ENCODE measurements around the gene KCNS3.

KCNS3 gene

DNA sequence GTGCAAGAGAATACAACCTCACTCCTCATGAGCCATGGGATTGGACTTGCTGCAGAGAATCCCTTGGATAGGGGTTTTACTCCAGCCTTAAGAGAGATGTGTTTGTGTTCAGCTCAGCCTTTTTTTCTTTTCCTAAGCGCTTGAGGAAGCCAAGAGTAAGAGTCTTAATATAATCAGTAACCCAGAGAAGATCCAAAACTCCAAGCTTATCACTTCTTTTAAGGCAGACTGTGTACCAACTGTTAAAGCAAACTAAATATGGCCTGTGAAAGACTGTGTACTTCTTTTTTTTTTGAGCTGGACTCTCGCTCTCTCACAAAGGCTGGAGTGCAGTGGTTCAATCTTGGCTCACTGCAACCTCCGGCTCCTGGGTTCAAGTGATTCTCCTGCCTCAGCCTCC lies 31.8 kb upstream of the KCNS3 start:
- no peak overlapping the region for H3K4me3 ChIP-seq (ENCODE audit: low read depth, low read length)
- TF ChIP-seq, protein P1, sequence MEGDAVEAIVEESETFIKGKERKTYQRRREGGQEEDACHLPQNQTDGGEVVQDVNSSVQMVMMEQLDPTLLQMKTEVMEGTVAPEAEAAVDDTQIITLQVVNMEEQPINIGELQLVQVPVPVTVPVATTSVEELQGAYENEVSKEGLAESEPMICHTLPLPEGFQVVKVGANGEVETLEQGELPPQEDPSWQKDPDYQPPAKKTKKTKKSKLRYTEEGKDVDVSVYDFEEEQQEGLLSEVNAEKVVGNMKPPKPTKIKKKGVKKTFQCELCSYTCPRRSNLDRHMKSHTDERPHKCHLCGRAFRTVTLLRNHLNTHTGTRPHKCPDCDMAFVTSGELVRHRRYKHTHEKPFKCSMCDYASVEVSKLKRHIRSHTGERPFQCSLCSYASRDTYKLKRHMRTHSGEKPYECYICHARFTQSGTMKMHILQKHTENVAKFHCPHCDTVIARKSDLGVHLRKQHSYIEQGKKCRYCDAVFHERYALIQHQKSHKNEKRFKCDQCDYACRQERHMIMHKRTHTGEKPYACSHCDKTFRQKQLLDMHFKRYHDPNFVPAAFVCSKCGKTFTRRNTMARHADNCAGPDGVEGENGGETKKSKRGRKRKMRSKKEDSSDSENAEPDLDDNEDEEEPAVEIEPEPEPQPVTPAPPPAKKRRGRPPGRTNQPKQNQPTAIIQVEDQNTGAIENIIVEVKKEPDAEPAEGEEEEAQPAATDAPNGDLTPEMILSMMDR (IDR thresholded peaks at IDR 0.05; ENCODE audit: borderline replicate concordance, insufficient read depth, low read depth, low read length): no peak

DNA sequence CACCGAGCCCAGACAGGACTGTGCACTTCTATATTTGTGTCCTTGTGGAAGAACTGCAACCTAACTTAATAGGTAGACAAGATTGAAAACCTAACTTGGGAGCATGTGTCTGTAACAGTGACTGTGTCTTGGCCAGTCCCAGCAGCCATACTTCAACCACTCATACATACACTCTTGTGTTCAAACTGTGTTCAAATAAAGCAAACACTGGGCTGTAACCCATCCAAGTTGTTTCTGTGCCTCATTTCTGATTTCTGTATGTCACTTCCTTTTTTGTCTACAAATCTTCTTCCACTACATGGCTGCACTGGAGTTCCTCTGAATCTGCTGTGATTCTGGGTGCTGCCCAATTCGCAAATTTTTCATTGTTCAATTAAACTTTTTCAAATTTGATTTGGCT lies 31.2 kb upstream of the KCNS3 start:
- TF ChIP-seq, protein P1 (IDR thresholded peaks at IDR 0.05; ENCODE audit: borderline replicate concordance, insufficient read depth, low read depth, low read length): no peak
- no peak overlapping the region for H3K4me3 ChIP-seq (ENCODE audit: low read depth, low read length)

DNA sequence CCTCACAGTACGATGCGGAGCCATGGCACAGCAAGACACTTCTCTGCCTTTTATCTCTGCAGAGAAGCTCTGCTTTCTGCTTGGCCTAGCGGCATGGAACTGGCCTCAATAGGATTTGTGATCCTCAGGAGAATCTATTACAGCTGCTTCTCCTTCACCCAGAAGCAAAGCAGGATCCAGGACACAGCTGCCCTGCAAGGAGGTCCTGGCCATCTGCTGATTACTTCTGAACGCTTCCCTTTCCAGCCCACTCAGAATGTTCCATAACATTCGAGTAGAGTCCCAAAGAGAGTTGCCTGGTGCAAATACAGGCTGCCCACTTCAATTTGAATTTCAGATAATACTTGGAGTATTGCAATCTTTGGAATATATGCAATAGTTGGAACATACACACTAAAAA lies 29.2 kb upstream of the KCNS3 start:
- TF ChIP-seq, protein P1 (IDR thresholded peaks at IDR 0.05; ENCODE audit: borderline replicate concordance, insufficient read depth, low read depth, low read length): no peak
- H3K4me3 ChIP-seq (ENCODE audit: low read depth, low read length): no peak overlapping the region

DNA sequence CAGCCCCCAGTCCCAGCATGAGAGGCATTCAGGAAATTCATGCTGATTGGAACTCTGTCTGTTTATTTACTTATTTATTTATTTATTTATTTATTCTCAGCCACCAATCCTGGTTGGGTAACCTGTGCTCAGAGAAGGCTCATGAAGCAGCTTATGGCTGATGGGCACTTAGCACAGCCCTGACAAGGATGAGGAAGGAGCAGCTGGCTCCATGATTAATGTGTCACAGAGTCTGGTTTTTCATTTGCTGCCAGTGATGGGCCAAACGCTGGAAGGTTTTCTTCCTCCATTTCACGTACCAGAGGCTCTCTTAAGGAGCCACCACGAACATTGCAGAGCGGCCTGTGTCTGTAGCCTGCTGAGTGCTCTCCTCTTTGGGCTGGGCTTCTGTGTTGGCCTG lies 28.3 kb upstream of the KCNS3 start:
- H3K4me3 ChIP-seq (ENCODE audit: low read depth, low read length): no peak overlapping the region
- TF ChIP-seq, protein P1 (IDR thresholded peaks at IDR 0.05; ENCODE audit: borderline replicate concordance, insufficient read depth, low read depth, low read length): no peak

DNA sequence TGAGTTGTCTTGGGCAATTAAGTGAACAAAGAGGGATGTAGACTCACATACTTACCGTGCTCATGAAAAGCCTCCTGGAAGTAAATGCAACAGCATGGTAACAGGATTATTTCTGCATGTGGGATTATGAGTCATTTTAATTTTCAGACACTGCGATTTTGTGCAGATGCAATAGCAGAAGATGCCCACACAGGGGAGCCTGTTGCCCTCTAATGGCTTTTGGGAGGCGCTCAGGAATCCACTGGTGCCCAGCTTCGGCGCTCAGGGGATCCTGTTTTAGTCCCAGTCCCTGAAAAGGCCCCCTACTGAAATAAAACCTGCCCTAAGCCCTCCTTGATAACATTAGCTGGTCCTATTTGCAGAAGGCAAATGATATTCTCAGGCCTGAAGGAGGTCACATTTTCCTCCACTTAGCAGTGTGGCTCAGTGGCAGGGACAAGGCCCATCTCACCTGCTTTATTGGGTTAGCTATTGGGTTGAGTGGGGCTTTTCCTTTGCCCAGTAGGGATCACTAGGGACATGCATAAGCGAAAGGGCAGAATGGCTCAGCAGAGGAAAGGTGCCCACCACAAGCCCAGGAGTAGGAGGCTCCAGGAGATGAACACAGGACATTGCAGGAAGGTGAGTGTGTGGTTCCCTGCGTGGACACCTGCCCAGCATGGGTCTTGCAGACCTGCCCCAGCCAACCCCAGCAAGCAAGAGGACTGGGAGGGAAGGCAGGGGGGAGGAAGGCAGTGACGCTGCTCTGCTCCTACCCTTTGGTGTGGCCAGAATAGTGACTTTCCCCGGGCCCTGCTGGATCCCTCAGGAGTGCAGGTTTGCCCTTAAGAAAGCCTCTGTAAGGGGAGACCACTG lies 26.5 kb upstream of the KCNS3 start:
- TF ChIP-seq, protein P1 (IDR thresholded peaks at IDR 0.05; ENCODE audit: borderline replicate concordance, insufficient read depth, low read depth, low read length): peak; percentile 87
- no peak overlapping the region for H3K4me3 ChIP-seq (ENCODE audit: low read depth, low read length)

DNA sequence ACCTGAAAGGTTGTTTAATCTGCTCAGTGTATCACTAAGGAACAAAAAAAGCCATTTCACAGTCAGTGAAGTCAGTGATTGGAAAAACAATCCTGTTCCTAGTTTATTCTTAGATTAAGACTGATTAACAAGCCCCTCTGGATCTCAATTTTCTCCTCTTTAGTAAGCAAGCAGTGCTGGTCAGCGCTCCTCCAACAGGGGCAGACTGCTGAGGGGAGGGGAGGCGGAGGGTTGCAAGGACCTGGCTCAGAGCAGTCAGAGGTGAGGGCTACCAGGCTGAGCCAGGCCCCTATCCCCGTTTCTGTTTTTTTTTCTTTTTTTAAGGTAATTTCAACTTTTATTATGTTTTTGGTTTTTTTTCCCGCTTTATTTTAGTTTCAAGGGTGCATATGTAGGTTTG lies 24.7 kb upstream of the KCNS3 start:
- TF ChIP-seq, protein P1 (IDR thresholded peaks at IDR 0.05; ENCODE audit: borderline replicate concordance, insufficient read depth, low read depth, low read length): no peak
- no peak overlapping the region for H3K4me3 ChIP-seq (ENCODE audit: low read depth, low read length)

DNA sequence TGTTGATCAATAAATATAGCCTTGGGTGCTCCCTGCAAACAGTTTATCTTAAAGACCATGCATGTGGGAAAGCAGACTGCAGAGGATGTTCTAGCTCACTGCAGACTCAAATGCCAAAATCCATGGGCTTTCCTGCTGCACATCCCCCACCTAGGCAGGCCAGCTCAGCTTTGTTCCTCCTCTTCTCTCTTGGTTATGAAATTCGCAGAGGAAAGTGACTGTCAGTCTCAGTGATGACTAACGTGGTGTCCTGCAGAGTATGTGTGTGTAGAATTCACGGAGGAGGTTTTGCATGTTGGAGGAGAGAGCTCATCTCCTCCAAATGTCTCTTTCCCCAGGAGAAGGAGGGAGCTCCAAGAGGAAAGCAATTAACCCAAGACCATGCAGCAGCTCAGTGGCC lies 21.4 kb upstream of the KCNS3 start:
- TF ChIP-seq, protein P1 (IDR thresholded peaks at IDR 0.05; ENCODE audit: borderline replicate concordance, insufficient read depth, low read depth, low read length): no peak
- H3K4me3 ChIP-seq (ENCODE audit: low read depth, low read length): no peak overlapping the region
